HepG2 (cell line): Measurements from ENCODE around the gene FAM110C.

ENCODE experiments used
- CTCF ChIP-seq: sonication (generic); formaldehyde crosslinking; IDR thresholded peaks from 2 replicates; pipeline ENCODE4 v1.5.0; 2020; ENCODE audit warnings: mild to moderate bottlenecking, missing genetic modification reagents, moderate library complexity
- ZNF407 ChIP-seq: sonication (generic); formaldehyde crosslinking; IDR thresholded peaks from one replicate; pipeline ENCODE4 v1.5.1; 2020; ENCODE audit warnings: mild to moderate bottlenecking, missing genetic modification reagents; ENCODE audit errors: not compliant biosample characterization
- ZNF773 ChIP-seq: sonication (generic); formaldehyde crosslinking; IDR thresholded peaks from 2 replicates; pipeline ENCODE4 v1.4.0; 2020; ENCODE audit warnings: missing genetic modification reagents, borderline replicate concordance

- TF ChIP-seq ZNF407 (CRISPR knock-in tag): no peak
- TF ChIP-seq ZNF773 (CRISPR knock-in tag): no peak
- TF ChIP-seq CTCF (CRISPR knock-in tag): no peak
Observed at GRCh38 chr2:44748-45341, 1.5 kb downstream of the FAM110C start.
